H9 (cell line): ENCODE results near the gene OR12D2. TPM values are rescaled to one million over a fixed set of nuclear protein-coding genes. Genes with fewer than 3 reads are reported as not detected.
"Not testable (repeated sequence)": the region's sequence is repeated elsewhere in the genome, so short reads cannot be mapped to it uniquely, and the experiment has no call there.

Source experiments
- DNase-seq: peaks from one replicate; pipeline ENCODE4 v3.0.0-alpha.2; 2017
- H2AFZ ChIP-seq: one replicate; pipeline ENCODE4 v1.6.1; 2013; ENCODE audit warnings: mild to moderate bottlenecking, low read length, control low read depth, moderate library complexity
- H2AK5ac ChIP-seq: 2 replicates; pipeline ENCODE4 v1.6.1; 2013; ENCODE audit warnings: low read length, control low read depth, mixed read lengths; ENCODE audit not compliant: insufficient read length
- H2BK120ac ChIP-seq: one replicate; pipeline ENCODE4 v1.6.1; 2013; ENCODE audit warnings: low read depth, mild to moderate bottlenecking, low read length, control low read depth, inconsistent platforms; ENCODE audit not compliant: poor library complexity, severe bottlenecking
- H2BK12ac ChIP-seq: 2 replicates; pipeline ENCODE4 v1.6.1; 2013; ENCODE audit warnings: low read length, control low read depth, mixed read lengths, low read depth; ENCODE audit not compliant: insufficient read length
- H2BK15ac ChIP-seq: 2 replicates; pipeline ENCODE4 v1.6.1; 2013; ENCODE audit warnings: low read depth, low read length, control low read depth
- H2BK20ac ChIP-seq: one replicate; pipeline ENCODE4 v1.6.1; 2013; ENCODE audit warnings: low read depth, mild to moderate bottlenecking, low read length, control low read depth, inconsistent platforms; ENCODE audit not compliant: poor library complexity, severe bottlenecking
- H2BK5ac ChIP-seq: 2 replicates; pipeline ENCODE4 v1.6.1; 2013; ENCODE audit warnings: low read length, control low read depth, mixed read lengths; ENCODE audit not compliant: insufficient read length
- H3K14ac ChIP-seq: 2 replicates; pipeline ENCODE4 v1.6.1; 2013; ENCODE audit warnings: low read length, control low read depth; ENCODE audit not compliant: insufficient read depth
- H3K18ac ChIP-seq: 2 replicates; pipeline ENCODE4 v1.6.1; 2013; ENCODE audit warnings: low read depth, mild to moderate bottlenecking, mixed read lengths, low read length, control low read depth; ENCODE audit not compliant: insufficient read length
- H3K23ac ChIP-seq: 2 replicates; pipeline ENCODE4 v1.6.1; 2013; ENCODE audit warnings: low read length, control low read depth, mixed read lengths, low read depth; ENCODE audit not compliant: insufficient read length
- H3K23me2 ChIP-seq: 2 replicates; pipeline ENCODE4 v1.6.1; 2013; ENCODE audit warnings: low read depth, mild to moderate bottlenecking, mixed read lengths, low read length, control low read depth; ENCODE audit not compliant: insufficient read length, poor library complexity, severe bottlenecking
- H3K27ac ChIP-seq: 2 replicates; pipeline ENCODE4 v1.5.1; 2013; ENCODE audit warnings: low read length, control low read depth, mixed read lengths, low read depth; ENCODE audit not compliant: insufficient read length
- H3K27me3 ChIP-seq: 2 replicates; pipeline ENCODE4 v1.6.1; 2013; ENCODE audit warnings: low read length, control low read depth, inconsistent platforms; ENCODE audit not compliant: insufficient read depth
- H3K4ac ChIP-seq: 2 replicates; pipeline ENCODE4 v1.6.1; 2013; ENCODE audit warnings: low read depth, mild to moderate bottlenecking, control low read depth, inconsistent platforms, low read length, moderate library complexity
- H3K4me1 ChIP-seq: 2 replicates; pipeline ENCODE4 v1.6.1; 2013; ENCODE audit warnings: low read length, control low read depth, inconsistent platforms; ENCODE audit not compliant: insufficient read depth
- H3K4me2 ChIP-seq: 2 replicates; pipeline ENCODE4 v1.6.1; 2013; ENCODE audit warnings: low read length, control low read depth, mixed read lengths; ENCODE audit not compliant: insufficient read length, insufficient read depth
- H3K56ac ChIP-seq: 2 replicates; pipeline ENCODE4 v1.6.1; 2013; ENCODE audit warnings: low read depth, mild to moderate bottlenecking, mixed read lengths, low read length, control low read depth; ENCODE audit not compliant: insufficient read length
- H3K79me1 ChIP-seq: 2 replicates; pipeline ENCODE4 v1.6.1; 2013; ENCODE audit warnings: low read depth, mild to moderate bottlenecking, moderate library complexity, low read length, control low read depth, inconsistent platforms; ENCODE audit not compliant: insufficient read depth, poor library complexity, severe bottlenecking
- H3K79me2 ChIP-seq: 2 replicates; pipeline ENCODE4 v1.6.1; 2013; ENCODE audit warnings: low read length, control low read depth, inconsistent platforms; ENCODE audit not compliant: insufficient read depth
- H3K9ac ChIP-seq: 2 replicates; pipeline ENCODE4 v1.6.1; 2013; ENCODE audit warnings: low read length, control low read depth, mixed read lengths; ENCODE audit not compliant: insufficient read length; ENCODE audit errors: extremely low read depth
- H3K9me3 ChIP-seq: one replicate; pipeline ENCODE4 v1.6.1; 2013; ENCODE audit warnings: low read depth, low read length, inconsistent platforms; ENCODE audit not compliant: control insufficient read depth
- H3T11ph ChIP-seq: one replicate; pipeline ENCODE4 v1.6.1; 2013; ENCODE audit warnings: mild to moderate bottlenecking, low read length, control low read depth, inconsistent platforms
- H4K20me1 ChIP-seq: one replicate; pipeline ENCODE4 v1.6.1; 2013; ENCODE audit not compliant: control insufficient read depth, insufficient read length, insufficient read depth
- H4K5ac ChIP-seq: 2 replicates; pipeline ENCODE4 v1.6.1; 2013; ENCODE audit warnings: low read depth, mild to moderate bottlenecking, mixed read lengths, low read length, control low read depth; ENCODE audit not compliant: insufficient read length
- H4K8ac ChIP-seq: replicated peaks from 2 replicates; pipeline ENCODE4 v1.6.1; 2013; ENCODE audit warnings: low read length, control low read depth, mixed read lengths, low read depth; ENCODE audit not compliant: insufficient read length
- H4K91ac ChIP-seq: 2 replicates; pipeline ENCODE4 v1.6.1; 2013; ENCODE audit warnings: low read depth, mild to moderate bottlenecking, moderate library complexity, mixed read lengths, low read length, control low read depth; ENCODE audit not compliant: insufficient read length
- H3K27ac Mint-ChIP-seq, 3 experiments: 2 replicates in 2 of 3; 3 replicates in 1 of 3; pipeline ENCODE4 v1.8.0; 2020 to 2021; ENCODE audit warnings: mixed read lengths in 3 of 3, mild to moderate bottlenecking in 1 of 3, moderate library complexity in 1 of 3
- H3K27me3 Mint-ChIP-seq: 2 replicates; pipeline ENCODE4 v1.8.0; 2021; ENCODE audit warnings: low read depth, mild to moderate bottlenecking, moderate library complexity, mixed read lengths
- H3K36me3 Mint-ChIP-seq, 3 experiments: 2 replicates in 2 of 3; 3 replicates in 1 of 3; pipeline ENCODE4 v1.8.0; 2020 to 2021; ENCODE audit warnings: low read depth in 3 of 3, mixed read lengths in 3 of 3; ENCODE audit not compliant: insufficient read depth in 1 of 3
- H3K4me1 Mint-ChIP-seq, 2 experiments: 2 replicates each; pipeline ENCODE4 v1.8.0; 2020; ENCODE audit warnings: mixed read lengths in 2 of 2
- H3K4me3 Mint-ChIP-seq, 2 experiments: 2 replicates in 1 of 2; 3 replicates in 1 of 2; pipeline ENCODE4 v1.8.0; 2020 to 2021; ENCODE audit warnings: mild to moderate bottlenecking in 2 of 2, mixed read lengths in 2 of 2, moderate library complexity in 1 of 2
- H3K9me3 Mint-ChIP-seq, 2 experiments: 2 replicates in 1 of 2; 3 replicates in 1 of 2; pipeline ENCODE4 v1.8.0; 2020; ENCODE audit warnings: mild to moderate bottlenecking in 2 of 2, mixed read lengths in 2 of 2, moderate library complexity in 1 of 2
- WGBS: extraction: QIAGEN DNeasy Blood & Tissue Kit; methylation state at CpG from one replicate; pipeline ENCODE4 v1.1.7; 2013; ENCODE audit warnings: missing lambda C conversion rate, low lambda C conversion rate, mixed read lengths; ENCODE audit not compliant: insufficient read length; ENCODE audit errors: extremely low coverage; 5-methylcytosine and 5-hydroxymethylcytosine counted together
- total RNA-seq: library from RNA; stranded (reverse); gene quantifications from 2 replicates; pipeline ENCODE4 v1.2.1, GENCODE V29; 2021
- TF ChIP-seq, protein P1 (sequence below): fragments of 200-600 bp; sonication (generic); conservative IDR thresholded peaks from 3 replicates; pipeline ENCODE4 v1.8.0; 2021; ENCODE audit warnings: antibody characterized with exemption, mild to moderate bottlenecking

Gene OR12D2
- total RNA-seq, 1 experiment from 2014 or later: not detected

DNA sequence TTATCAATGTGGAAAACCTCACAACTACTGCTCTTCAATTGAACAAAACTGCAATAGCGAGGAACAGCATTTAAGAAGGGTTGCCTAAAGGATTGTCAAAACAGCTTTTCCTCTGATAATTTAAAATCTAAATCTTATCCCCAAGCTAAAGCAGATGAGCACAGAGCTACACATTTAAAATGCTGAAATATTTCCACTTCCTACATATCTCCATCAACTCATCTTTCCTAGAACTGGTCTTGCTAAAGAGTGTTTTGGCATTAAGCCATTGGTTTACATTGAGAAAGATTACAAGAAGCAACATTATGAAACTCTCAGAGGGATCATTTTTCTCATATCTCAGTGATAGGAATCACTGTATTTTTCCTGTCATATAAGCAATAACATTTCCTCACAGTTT is 47.3 kb downstream of the OR12D2 start:
- H2AFZ ChIP-seq: no peak overlapping the region
- no peak overlapping the region for H3T11ph ChIP-seq
- H2AK5ac ChIP-seq: no peak overlapping the region
- no peaks in the 10 kb centered on the region for H3K79me1 ChIP-seq
- no peaks in the 10 kb centered on the region for H3K79me2 ChIP-seq
- no peak overlapping the region for H4K8ac ChIP-seq
- peaks cover 6% of the 10 kb centered on the region; the same call in 1 of the 2 replicates for H3K4me1 ChIP-seq
- H4K20me1 ChIP-seq: no peaks in the 10 kb centered on the region
- no peak overlapping the region for H4K91ac ChIP-seq
- Mint-ChIP-seq H3K27me3 (peaks cover 5% of the 10 kb centered on the region), H3K27ac (no peak overlapping the region), H3K9me3 (peaks cover 7 to 11% of the 10 kb centered on the region in 2 experiments; a peak in 4 of 5 replicates), H3K36me3 (peaks cover 0 to 9% (median 6%) of the 10 kb centered on the region in 3 experiments; a peak in 3 of 7 replicates), H3K4me3 (no peak overlapping the region), H3K4me1 (peaks cover 17 to 20% of the 10 kb centered on the region in 2 experiments)
- H4K5ac ChIP-seq: no peak overlapping the region
- H3K56ac ChIP-seq: no peak overlapping the region
- no peak overlapping the region for H3K4me2 ChIP-seq
- H3K9me3 ChIP-seq: no peaks in the 10 kb centered on the region
- H2BK120ac ChIP-seq: no peak overlapping the region
- no peak overlapping the region for H3K18ac ChIP-seq
- no peak overlapping the region for H2BK20ac ChIP-seq
- no peak overlapping the region for H2BK12ac ChIP-seq
- WGBS: no CpG with 5 or more reads among the region's 1 CpG
- no peaks in the 10 kb centered on the region for H3K27me3 ChIP-seq
- H3K27ac ChIP-seq: no peak overlapping the region
- no peak overlapping the region for H2BK15ac ChIP-seq
- no peak overlapping the region for H3K14ac ChIP-seq
- H2BK5ac ChIP-seq: no peak overlapping the region
- H3K4ac ChIP-seq: no peak overlapping the region
- no peaks in the 10 kb centered on the region for H3K23me2 ChIP-seq
- no peak overlapping the region for H3K23ac ChIP-seq
- DNase-seq: no peak
- no peak overlapping the region for H3K9ac ChIP-seq
- TF ChIP-seq, protein P1, sequence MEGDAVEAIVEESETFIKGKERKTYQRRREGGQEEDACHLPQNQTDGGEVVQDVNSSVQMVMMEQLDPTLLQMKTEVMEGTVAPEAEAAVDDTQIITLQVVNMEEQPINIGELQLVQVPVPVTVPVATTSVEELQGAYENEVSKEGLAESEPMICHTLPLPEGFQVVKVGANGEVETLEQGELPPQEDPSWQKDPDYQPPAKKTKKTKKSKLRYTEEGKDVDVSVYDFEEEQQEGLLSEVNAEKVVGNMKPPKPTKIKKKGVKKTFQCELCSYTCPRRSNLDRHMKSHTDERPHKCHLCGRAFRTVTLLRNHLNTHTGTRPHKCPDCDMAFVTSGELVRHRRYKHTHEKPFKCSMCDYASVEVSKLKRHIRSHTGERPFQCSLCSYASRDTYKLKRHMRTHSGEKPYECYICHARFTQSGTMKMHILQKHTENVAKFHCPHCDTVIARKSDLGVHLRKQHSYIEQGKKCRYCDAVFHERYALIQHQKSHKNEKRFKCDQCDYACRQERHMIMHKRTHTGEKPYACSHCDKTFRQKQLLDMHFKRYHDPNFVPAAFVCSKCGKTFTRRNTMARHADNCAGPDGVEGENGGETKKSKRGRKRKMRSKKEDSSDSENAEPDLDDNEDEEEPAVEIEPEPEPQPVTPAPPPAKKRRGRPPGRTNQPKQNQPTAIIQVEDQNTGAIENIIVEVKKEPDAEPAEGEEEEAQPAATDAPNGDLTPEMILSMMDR: no peak

GRCh38 chr6:29444031-29444430 is 48.6 kb downstream of the OR12D2 start:
- H3K4me3 Mint-ChIP-seq, H3K27ac Mint-ChIP-seq, H3K27ac ChIP-seq, H3K9ac ChIP-seq, H3K79me1 ChIP-seq, H3K56ac ChIP-seq, H2AFZ ChIP-seq, DNase-seq, H2AK5ac ChIP-seq, H3K79me2 ChIP-seq, H3K23ac ChIP-seq, H2BK12ac ChIP-seq, H3K4me1 ChIP-seq, H4K91ac ChIP-seq, H2BK5ac ChIP-seq, H2BK20ac ChIP-seq, H4K5ac ChIP-seq, H2BK120ac ChIP-seq, H3K9me3 ChIP-seq, H3K14ac ChIP-seq, H3K27me3 ChIP-seq, H3K18ac ChIP-seq, H3K4me2 ChIP-seq, H2BK15ac ChIP-seq, H3K27me3 Mint-ChIP-seq, H4K8ac ChIP-seq, H3K23me2 ChIP-seq, H4K20me1 ChIP-seq, H3T11ph ChIP-seq, H3K4ac ChIP-seq: not testable (repeated sequence)
- Mint-ChIP-seq H3K4me1 (peaks cover 17 to 20% of the 10 kb centered on the region in 2 experiments), H3K36me3 (peaks cover 0 to 17% (median 6%) of the 10 kb centered on the region in 3 experiments; a peak in 3 of 7 replicates), H3K9me3 (peaks cover 13 to 15% of the 10 kb centered on the region in 2 experiments; a peak in 4 of 5 replicates)
- WGBS: no CpG with 5 or more reads among the region's 1 CpG
